RWPE1 (cell line): ENCODE measurements around the gene NBPF9.
"Not testable (repeated sequence)": the region's sequence is repeated elsewhere in the genome, so short reads cannot be mapped to it uniquely, and the experiment has no call there.

Source experiments
- CTCF ChIA-PET: fragments of 350-600 bp; sonication (Branson Sonifier 250); formaldehyde crosslinking; extraction: SDS; loops from one replicate; lab custom pipeline; 2021; lab: Yijun Ruan, JAX
- POLR2A ChIA-PET: fragments of 400-600 bp; formaldehyde crosslinking; extraction: SDS; loops from one replicate; lab custom pipeline; 2020; ENCODE audit warnings: antibody characterized with exemption; ENCODE audit not compliant: low non-redundant PET; lab: Yijun Ruan, JAX
- DNase-seq: peaks from one replicate; pipeline ENCODE4 v3.0.0; 2012; ENCODE audit warnings: low spot score
- H3K27ac ChIP-seq: fragments of 450-650 bp; 2 replicates; pipeline ENCODE4 v1.5.1; 2017
- TF ChIP-seq, protein P1 (sequence below): fragments of 450-650 bp; conservative IDR thresholded peaks from 2 replicates; pipeline ENCODE4 v1.5.1; 2017; ENCODE audit warnings: low read depth, mild to moderate bottlenecking

NBPF9 gene, protein sequence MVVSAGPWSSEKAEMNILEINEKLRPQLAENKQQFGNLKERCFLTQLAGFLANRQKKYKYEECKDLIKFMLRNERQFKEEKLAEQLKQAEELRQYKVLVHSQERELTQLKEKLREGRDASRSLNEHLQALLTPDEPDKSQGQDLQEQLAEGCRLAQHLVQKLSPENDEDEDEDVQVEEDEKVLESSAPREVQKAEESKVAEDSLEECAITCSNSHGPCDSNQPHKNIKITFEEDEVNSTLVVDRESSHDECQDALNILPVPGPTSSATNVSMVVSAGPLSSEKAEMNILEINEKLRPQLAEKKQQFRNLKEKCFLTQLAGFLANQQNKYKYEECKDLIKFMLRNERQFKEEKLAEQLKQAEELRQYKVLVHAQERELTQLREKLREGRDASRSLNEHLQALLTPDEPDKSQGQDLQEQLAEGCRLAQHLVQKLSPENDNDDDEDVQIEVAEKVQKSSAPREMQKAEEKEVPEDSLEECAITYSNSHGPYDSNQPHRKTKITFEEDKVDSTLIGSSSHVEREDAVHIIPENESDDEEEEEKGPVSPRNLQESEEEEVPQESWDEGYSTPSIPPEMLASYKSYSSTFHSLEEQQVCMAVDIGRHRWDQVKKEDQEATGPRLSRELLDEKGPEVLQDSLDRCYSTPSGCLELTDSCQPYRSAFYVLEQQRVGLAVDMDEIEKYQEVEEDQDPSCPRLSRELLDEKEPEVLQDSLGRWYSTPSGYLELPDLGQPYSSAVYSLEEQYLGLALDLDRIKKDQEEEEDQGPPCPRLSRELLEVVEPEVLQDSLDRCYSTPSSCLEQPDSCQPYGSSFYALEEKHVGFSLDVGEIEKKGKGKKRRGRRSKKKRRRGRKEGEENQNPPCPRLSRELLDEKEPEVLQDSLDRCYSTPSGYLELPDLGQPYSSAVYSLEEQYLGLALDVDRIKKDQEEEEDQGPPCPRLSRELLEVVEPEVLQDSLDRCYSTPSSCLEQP (N-terminal part only)

DNA sequence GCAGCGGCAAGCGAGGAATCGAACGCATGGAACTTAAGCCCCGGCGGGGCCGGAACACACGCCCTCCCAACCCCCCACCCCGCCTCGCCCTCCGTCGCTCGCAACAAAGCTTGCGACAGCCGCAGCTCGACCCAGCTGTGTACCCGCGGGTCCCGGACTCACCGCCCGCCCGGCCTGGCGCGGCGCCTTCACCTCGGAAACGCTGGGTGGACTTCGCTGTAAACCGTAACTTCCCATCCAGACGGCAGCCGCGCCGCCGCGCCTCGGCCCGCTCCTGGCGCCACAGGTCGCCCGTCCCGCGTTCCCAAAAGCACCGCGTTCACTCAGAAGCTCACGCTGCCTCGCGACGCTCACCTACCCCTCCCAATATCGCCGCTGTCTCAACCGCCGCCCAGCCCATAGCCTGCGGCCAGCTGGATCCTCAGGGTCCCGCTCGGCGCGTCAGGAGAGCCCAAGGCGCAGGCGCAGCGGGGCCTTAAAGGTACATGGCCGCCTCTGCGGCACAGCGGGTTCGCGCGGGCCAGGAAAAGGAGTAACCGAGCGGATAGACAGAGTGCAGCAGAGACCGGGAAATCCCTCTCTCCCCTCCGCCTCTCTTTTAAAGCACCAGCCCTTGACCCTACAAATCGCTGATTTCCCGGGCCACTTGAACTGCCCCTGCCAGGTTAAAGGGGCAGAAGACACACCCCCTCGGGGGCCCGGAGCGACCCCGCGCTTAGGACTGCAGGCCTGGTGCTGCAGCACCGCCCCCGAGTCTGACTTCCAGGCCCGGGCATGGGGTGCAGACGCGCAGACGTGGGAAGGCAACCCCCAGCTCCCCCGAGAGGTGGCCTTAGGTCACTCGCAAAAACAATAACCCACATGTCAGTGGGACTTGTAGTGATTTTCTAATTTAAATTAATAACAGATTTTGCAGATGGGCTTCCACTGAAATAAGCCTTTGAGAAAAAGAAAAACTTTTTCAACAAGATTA is at the start of gene NBPF9:
NBPF9 (minus strand) TSS at position 443 of the 973 bp plus-strand sequence. CDS start 21,412 bp downstream, outside the sequence.
- DNase-seq, CTCF ChIA-PET, POLR2A ChIA-PET: not testable (repeated sequence)
- H3K27ac ChIP-seq = peak within 1 kb of the TSS; percentile 86
- TF ChIP-seq, protein P1, sequence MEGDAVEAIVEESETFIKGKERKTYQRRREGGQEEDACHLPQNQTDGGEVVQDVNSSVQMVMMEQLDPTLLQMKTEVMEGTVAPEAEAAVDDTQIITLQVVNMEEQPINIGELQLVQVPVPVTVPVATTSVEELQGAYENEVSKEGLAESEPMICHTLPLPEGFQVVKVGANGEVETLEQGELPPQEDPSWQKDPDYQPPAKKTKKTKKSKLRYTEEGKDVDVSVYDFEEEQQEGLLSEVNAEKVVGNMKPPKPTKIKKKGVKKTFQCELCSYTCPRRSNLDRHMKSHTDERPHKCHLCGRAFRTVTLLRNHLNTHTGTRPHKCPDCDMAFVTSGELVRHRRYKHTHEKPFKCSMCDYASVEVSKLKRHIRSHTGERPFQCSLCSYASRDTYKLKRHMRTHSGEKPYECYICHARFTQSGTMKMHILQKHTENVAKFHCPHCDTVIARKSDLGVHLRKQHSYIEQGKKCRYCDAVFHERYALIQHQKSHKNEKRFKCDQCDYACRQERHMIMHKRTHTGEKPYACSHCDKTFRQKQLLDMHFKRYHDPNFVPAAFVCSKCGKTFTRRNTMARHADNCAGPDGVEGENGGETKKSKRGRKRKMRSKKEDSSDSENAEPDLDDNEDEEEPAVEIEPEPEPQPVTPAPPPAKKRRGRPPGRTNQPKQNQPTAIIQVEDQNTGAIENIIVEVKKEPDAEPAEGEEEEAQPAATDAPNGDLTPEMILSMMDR = 0 out of 2 replicates have a peak, but pooled peaks have one; percentile 11

DNA sequence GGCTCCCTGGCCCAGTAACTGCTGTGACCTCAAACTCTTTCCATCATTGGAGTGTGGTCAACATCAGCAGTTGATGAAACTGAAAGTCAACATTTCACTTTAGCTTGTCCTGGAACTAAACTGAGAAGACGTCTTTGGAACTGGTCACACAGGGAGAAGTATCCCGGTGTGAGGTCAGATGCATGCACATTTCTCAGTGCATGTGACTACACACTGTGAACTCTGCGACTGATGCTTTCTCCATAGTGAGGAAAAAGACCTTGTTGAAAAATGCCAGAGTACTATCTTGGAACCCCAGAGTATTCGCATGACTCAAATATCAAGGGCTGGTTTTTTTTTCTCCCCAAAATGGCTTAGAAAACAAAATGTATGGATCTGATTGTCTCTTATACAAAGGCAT is 46.6 kb upstream of the NBPF9 start:
- H3K27ac ChIP-seq, DNase-seq, CTCF ChIA-PET, POLR2A ChIA-PET: not testable (repeated sequence)

DNA sequence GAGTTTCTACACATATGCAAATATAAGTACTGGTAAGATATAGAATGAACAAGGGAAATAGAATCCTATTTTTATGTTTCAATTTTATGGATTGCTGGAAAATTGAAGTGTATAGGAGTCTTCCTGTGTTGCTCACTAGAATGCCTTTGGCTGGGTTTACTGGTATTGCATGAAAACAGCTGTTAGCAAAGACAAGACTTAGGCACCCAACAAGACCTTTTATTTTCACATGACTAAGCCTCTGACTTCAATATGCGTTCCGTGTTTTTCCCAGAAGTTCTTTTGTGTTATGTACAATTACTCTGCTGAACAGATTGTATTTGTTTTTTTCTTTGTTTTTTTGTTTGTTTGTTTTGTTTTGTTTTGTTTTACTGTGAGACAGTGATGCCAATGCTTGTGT is 34.2 kb upstream of the NBPF9 start:
- H3K27ac ChIP-seq, DNase-seq, POLR2A ChIA-PET, CTCF ChIA-PET: not testable (repeated sequence)

DNA sequence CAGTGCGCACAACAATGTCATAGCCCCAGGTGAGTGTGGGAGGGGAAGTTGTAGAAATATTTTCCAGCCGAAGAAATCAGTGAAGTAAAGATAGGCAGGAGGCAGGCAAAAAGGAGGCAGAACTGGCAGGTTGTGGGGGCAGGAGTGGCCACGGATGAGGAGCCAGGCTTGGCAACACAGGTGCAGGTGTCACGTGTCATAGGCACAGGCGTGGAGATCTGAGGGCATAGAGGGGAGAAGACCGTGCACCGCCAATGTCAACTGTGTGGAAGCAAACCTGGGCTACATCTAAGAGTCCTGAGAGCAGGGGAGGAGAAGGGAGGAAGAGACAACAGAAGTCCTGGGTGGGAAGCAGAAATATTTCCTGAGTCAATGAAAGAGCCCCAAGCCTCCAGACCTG is 27.6 kb upstream of the NBPF9 start:
- DNase-seq, POLR2A ChIA-PET, CTCF ChIA-PET, H3K27ac ChIP-seq: not testable (repeated sequence)

DNA sequence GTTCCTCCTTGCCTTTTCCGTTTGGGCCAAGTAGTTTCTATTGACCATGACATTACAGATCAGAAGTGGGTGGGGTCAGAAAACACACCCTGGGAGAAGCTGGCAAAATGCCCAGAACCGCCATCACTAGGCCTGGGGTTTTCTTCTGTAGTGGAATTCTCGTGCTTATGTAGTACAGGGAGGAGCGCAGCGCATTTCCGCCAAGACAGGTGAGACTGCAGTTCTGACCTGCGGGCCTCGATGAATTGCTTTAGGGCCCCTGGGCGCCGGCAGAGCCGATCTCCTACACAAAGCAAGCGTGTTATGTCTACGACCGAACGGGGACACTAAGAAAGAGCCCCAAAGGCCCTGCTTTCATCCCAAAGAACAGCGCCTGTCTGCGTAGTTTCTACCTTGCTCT is 25.9 kb upstream of the NBPF9 start:
- POLR2A ChIA-PET, CTCF ChIA-PET, DNase-seq, H3K27ac ChIP-seq: not testable (repeated sequence)

DNA sequence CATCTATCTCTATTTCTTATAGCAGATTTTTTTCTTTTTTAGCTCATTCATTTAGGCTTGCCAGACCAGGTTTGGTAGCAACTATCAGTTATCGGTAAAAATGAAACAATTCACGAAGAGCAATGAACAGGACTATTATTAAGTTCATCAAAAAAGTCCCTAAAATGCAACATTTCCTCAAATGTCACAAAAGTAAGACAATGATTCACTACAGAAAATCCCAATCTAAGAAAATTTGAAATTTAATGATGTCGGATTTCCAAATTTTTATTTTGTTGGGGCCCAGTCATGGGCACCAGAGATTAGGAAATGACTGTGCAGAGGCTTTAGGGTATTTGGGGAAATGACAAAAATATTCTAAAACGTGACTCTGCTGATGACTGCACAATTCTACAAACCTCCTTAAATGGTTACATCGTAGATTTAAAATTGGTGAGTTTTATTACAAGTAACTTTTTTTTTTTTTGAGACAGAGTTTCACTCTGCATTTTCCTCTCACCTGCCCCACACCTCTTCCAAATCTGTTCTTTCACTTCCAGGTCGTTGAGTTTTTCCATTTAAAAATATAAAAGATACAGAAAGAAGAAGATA is 23.3 kb upstream of the NBPF9 start:
- CTCF ChIA-PET, POLR2A ChIA-PET, H3K27ac ChIP-seq, DNase-seq: not testable (repeated sequence)

DNA sequence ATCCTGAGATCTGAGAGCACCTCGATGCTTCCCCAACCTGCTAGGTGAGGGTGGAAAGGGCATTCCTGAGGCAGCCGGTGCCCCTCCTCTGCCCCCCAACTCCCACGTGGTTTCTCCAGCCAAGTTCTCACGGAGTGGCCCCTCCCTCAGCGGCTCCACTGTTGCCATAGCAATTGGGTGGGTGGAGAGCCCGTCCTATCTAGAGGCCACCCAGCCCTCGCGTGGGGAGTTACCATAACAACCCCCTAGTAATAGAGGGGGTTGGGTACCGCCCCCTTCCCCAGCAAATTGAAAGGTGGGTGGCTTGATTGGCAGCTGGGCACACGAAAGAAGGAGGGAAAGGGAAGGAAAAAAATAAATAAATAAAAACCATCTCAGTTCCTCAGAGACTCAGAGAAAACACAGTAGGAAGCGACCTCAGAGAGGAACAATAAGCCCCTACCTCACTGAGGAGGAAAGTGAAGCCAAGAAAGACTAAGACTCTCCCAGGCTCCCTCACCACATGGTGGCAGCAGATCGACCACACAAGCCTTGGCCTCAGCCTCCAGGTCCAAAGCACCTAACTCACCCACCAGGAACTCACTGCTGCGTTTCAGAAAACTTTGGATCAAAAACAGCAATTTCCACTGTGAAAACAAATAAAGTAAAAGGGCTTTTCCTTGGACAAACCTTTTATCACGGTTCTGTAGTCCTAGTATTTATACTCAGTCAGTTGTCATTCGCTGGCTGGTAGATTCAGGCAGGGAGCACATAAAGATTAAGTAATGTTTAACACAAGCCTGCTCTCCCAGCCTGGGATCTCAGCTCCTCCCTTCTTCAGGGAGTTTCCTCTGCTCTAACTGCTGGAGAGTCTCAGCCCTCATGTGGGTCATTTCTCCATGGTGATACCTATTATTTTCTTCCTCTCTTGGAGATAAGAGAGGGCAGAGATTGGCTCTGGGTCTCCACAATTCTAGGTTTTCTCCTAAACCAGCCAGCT is 20.9 kb upstream of the NBPF9 start:
- CTCF ChIA-PET, POLR2A ChIA-PET: not testable (repeated sequence)

DNA sequence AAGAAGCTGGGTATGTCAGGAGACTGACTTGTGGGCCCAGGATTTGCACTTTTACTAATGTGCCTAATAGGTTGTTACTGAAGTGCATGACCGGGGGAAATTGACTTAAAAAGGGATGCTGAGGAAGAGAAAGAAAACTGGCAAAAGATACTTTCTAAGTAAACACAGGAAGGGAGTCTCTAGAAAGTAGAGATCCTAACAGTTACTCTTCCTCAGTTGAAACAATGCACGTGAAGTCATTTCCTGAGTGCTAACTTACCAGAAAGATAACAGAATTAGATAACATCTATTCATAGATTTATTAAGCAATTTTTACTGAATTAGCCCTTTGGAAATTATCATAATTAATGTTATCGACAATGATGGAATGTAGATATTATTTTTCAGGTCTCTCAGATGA is 9.5 kb upstream of the NBPF9 start:
- POLR2A ChIA-PET, DNase-seq, H3K27ac ChIP-seq, CTCF ChIA-PET: not testable (repeated sequence)

More for the DNA sequence above, 20.9 kb upstream of the NBPF9 start:
- not testable (repeated sequence) for DNase-seq, H3K27ac ChIP-seq

DNA sequence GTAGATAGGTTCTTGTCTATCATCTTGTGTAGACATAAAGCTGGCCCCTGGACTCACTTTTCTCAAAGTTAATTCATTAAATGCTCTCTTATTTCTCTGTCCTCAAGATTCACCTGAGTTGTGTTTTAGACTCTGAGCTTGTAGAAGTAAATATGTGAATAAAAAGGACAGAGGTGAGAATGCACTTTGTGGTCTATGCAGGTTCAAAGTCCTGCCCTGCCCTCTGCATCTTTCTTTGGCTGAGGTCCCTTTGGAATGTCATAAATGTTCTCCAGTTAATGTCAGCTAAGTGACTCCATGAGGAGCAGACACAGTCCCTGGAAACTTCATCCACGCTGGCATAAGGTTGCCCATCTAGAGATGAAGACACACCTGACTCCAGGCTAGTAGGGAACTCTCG is 7.0 kb upstream of the NBPF9 start:
- POLR2A ChIA-PET, DNase-seq, CTCF ChIA-PET: not testable (repeated sequence)

DNA sequence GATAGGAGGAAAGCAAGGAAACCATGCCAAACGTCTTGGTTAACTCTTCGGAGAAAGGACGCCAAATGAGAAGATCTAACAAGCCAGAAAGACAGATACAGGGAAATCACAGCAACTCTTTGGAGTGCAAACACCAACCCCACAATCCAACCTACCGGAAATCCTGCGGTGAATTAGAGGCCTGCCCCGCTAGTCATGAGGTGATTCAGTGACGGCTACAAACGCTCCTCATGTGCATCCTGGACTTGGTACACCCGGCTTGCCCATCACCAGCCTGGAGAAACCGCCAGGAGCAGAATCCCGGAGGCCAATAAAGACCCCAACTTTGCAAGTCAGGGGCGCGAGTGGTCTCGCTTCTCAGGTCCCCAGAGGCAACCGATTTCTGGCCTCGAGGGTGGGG is 777 bp downstream of the NBPF9 start:
- DNase-seq, POLR2A ChIA-PET, CTCF ChIA-PET: not testable (repeated sequence)
- peak overlapping the region; percentile 86 for H3K27ac ChIP-seq

More for the DNA sequence above, 7.0 kb upstream of the NBPF9 start:
- not testable (repeated sequence) for H3K27ac ChIP-seq

DNA sequence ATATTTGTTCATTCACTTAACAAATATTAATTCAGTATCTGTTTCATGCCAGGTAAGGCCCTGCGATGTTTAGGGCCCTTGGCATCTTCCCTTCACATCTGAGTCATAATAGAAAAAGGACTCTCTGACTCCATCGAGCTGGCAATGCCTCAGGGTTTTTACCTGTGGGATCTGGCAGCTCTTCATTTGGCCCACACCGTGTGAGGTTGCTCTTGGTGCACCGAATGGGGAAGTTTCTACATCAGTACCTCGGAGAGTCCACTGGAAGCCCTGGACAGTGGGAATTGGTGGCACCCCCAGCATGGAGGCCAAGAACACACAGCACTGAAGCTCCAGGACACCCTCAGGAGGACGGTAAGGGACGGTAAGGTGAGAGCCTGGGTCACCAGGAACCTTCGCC is 5.1 kb downstream of the NBPF9 start:
- POLR2A ChIA-PET, DNase-seq, CTCF ChIA-PET, H3K27ac ChIP-seq: not testable (repeated sequence)

DNA sequence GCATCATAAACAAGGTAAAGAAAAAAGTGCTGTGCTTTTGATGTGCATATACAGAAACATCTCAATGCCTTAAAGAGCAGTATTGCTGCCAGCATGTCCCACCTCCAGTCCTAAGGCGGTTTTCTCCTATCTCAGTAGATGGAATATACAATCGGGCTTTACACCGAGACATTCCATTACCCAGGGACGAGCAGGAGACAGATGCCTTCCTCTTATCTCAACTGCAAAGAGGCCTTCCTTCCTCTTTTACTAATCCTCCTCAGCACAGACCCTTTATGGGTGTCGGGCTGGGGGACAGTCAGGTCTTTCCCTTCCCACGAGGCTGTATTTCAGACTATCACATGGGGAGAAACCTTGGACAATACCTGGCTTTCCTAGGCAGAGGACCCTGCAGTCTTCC is 10.2 kb downstream of the NBPF9 start:
- H3K27ac ChIP-seq, CTCF ChIA-PET, POLR2A ChIA-PET, DNase-seq: not testable (repeated sequence)
